HG03457 (cell line): Measurements from ENCODE around the gene HNRNPL.
"Not testable (repeated sequence)": the region's sequence is repeated elsewhere in the genome, so short reads cannot be mapped to it uniquely, and the experiment has no call there.

ENCODE experiments used
- ATAC-seq: cut with Tn5 transposase; IDR thresholded peaks from one replicate; pipeline ENCODE4 v1.9.1; 2021; ENCODE audit warnings: moderate number of reproducible peaks; ENCODE audit not compliant: unreplicated experiment

The HNRNPL gene

GRCh38 chr19:38849860-38850435 lies at the start of gene HNRNPL:
Gene HNRNPL (minus strand): TSS chr19:38849986. CDS start chr19:38849966, 20 bp downstream.
- ATAC-seq: peak; percentile 49

GRCh38 chr19:38898788-38899446 lies 49.1 kb upstream of the HNRNPL start:
- no peak for ATAC-seq

GRCh38 chr19:38894968-38895367 lies 45.2 kb upstream of the HNRNPL start:
- ATAC-seq: no peak

- ATAC-seq: no peak
Measured at GRCh38 chr19:38893341-38893771, 43.6 kb upstream of the HNRNPL start.

- ATAC-seq: no peak
Measured at GRCh38 chr19:38892841-38893240, 43.1 kb upstream of the HNRNPL start.

GRCh38 chr19:38891771-38892170 lies 42.0 kb upstream of the HNRNPL start:
- no peak for ATAC-seq

- ATAC-seq: no peak
Measured at GRCh38 chr19:38890686-38891085, 40.9 kb upstream of the HNRNPL start.

GRCh38 chr19:38889803-38890202 lies 40.0 kb upstream of the HNRNPL start:
- no peak for ATAC-seq

GRCh38 chr19:38888876-38889275 lies 39.1 kb upstream of the HNRNPL start:
- ATAC-seq: no peak

GRCh38 chr19:38884691-38885090 lies 34.9 kb upstream of the HNRNPL start:
- not testable (repeated sequence) for ATAC-seq

GRCh38 chr19:38883286-38883685 lies 33.5 kb upstream of the HNRNPL start:
- ATAC-seq: no peak

- no peak for ATAC-seq
Measured at GRCh38 chr19:38880882-38881609, 31.3 kb upstream of the HNRNPL start.

- no peak for ATAC-seq
Measured at GRCh38 chr19:38880076-38880881, 30.5 kb upstream of the HNRNPL start.

GRCh38 chr19:38879400-38879751 lies 29.6 kb upstream of the HNRNPL start:
- ATAC-seq: no peak

GRCh38 chr19:38878575-38879399 lies 29.0 kb upstream of the HNRNPL start:
- ATAC-seq: no peak

GRCh38 chr19:38877781-38878574 lies 28.2 kb upstream of the HNRNPL start, which contains the start of gene RINL:
Gene RINL (minus strand): TSS chr19:38878275. CDS start chr19:38876742, 1,533 bp downstream.
- no peak for ATAC-seq

GRCh38 chr19:38875656-38876395 lies 26.0 kb upstream of the HNRNPL start:
- no peak for ATAC-seq

- ATAC-seq: not testable (repeated sequence)
Measured at GRCh38 chr19:38873400-38873799, 23.6 kb upstream of the HNRNPL start.

- ATAC-seq: no peak
Measured at GRCh38 chr19:38870612-38871011, 20.8 kb upstream of the HNRNPL start.
